Mucosa of descending colon (tissue), 3 donors: ENCODE results near the gene FANCC. TPM values are rescaled to one million over a fixed set of nuclear protein-coding genes. Genes with fewer than 3 reads are reported as not detected.

Source experiments
- ATAC-seq: fragments of 200-7000 bp; cut with Tn5 transposase; one replicate; pipeline ENCODE4 v1.9.1; 2020; ENCODE audit warnings: mild to moderate bottlenecking, moderate library complexity
- DNase-seq, 3 donors: peaks; one replicate each; pipeline ENCODE4 v3.0.0-alpha.2; 2020
- H3K36me3 ChIP-seq: fragments of 200-600 bp; one replicate; pipeline ENCODE4 v1.8.0; 2021; ENCODE audit warnings: low read depth, mild to moderate bottlenecking
- H3K4me1 ChIP-seq: fragments of 200-600 bp; one replicate; pipeline ENCODE4 v1.8.0; 2021; ENCODE audit warnings: low read depth, mild to moderate bottlenecking
- H3K4me3 ChIP-seq: fragments of 200-600 bp; one replicate; pipeline ENCODE4 v1.8.0; 2021; ENCODE audit warnings: mild to moderate bottlenecking
- H3K9me3 ChIP-seq: fragments of 200-600 bp; one replicate; pipeline ENCODE4 v1.8.0; 2021; ENCODE audit warnings: mild to moderate bottlenecking
- CTCF ChIP-seq: fragments of 200-600 bp; IDR thresholded peaks from one replicate; pipeline ENCODE4 v1.8.0; 2022; ENCODE audit warnings: antibody characterized with exemption, mild to moderate bottlenecking
- intact Hi-C, 2 donors: fragments of 100-400 bp; cut with DNase I in 1 of 2; cut with micrococcal nuclease in 1 of 2; formaldehyde crosslinking; loops; one replicate each; pipeline versions ENCODE4 v1.11.0 to v1.11.1; 2022; cut with DNase I, micrococcal nuclease
- total RNA-seq, 3 donors: library from RNA; stranded (reverse); fragmentation: NEBNext Ultra II Directional in 2 of 3; extraction: Animal tissue kit (Norgen Biotek cat#: 25700) in 2 of 3; gene quantifications; one replicate each; pipeline versions ENCODE4 v1.2.1 to v1.2.4, GENCODE V29; 2021 to 2023
- donor health status: DM: no; HTN: no; CAD: no; lungs with moderate emphysema.
- donor health status: DM: no; HTN: no; CAD: no.
- donor health status: DM: no; HTN: yes; CAD: no.

The FANCC gene
- total RNA-seq, 3 donors from 2014 or later = 10.7 to 18.0 (median 14.2) TPM

GRCh38 chr9:95104581-95104960 lies 212.9 kb downstream of the FANCC start:
- no peak for DNase-seq
- TF ChIP-seq CTCF = no peak
- intact Hi-C loops = no loop called here
- no peaks in the 10 kb centered on the region for H3K36me3 ChIP-seq
- H3K4me1 ChIP-seq = no peaks in the 10 kb centered on the region
- H3K4me3 ChIP-seq = no peak overlapping the region
- no peak for ATAC-seq
- no peaks in the 10 kb centered on the region for H3K9me3 ChIP-seq

DNA sequence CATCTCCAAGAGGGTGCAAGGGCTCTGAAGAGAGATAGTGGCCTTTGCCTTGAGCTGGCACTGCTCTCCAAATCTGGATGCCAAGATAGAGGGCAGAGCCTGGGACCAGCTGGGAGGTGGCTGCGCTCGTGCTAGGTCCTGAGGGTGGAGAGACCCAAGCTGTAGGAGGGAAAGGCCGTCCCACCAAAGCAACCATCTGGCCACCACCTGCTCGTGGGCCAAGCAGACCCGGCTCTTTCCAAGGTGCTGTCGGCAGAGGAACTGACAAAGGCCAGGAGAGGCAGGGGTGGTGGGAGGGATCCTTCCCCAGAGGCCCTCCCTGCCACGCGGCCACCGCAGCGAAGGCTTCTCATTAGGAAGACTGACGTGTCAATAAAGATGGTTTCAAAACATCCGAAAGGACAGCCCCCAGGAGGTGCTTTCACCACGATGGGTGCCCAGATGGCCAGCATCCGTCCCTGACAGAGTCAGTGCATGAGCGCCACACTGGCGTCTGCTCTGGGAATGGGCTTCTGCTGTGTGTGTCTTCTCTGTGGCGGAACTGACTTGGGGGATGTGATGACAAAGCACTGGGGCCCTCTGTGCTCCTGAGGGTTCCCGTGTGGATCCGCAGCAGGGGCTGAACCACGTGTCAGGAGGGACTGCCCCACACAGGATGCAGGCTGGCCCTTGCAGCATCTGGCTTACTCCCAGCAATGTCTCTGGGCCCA lies 213.5 kb downstream of the FANCC start:
- no peaks in the 10 kb centered on the region for H3K36me3 ChIP-seq
- H3K4me1 ChIP-seq = no peaks in the 10 kb centered on the region
- no peaks in the 10 kb centered on the region for H3K9me3 ChIP-seq
- TF ChIP-seq CTCF = no peak
- H3K4me3 ChIP-seq = no peak overlapping the region
- ATAC-seq = no peak
- DNase-seq = no peak
- intact Hi-C loops = no loop called here

DNA sequence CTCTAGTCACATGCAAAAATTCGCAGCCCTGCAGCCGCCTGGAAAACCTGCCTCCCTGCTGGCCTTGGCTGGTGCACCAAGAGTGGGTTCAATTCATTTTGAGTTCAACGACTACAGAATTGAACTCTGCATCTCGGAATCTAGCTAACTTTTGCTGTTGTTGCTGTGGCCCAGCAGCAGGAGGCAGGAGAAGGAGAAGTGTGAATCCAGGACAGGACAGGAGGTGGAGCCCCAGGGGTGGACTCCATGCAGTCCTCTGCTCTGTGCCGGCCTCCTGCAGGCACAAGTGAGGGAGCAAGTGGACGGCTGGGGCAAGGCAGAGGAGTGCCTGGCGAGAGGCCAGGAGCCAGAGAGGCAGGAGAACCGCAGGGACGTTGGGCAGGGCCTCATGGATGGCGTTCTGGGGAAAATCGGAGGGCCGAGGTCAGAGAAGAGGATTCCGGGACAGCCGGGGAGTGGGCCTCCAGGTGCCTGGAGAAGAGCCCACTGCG lies 214.2 kb downstream of the FANCC start:
- Histone ChIP-seq H3K36me3 (no peaks in the 10 kb centered on the region), H3K9me3 (no peaks in the 10 kb centered on the region), H3K4me3 (no peak overlapping the region), H3K4me1 (no peaks in the 10 kb centered on the region)
- ATAC-seq (no peak), DNase-seq (no peak)
- intact Hi-C loops = no loop called here
- no peak for TF ChIP-seq CTCF

GRCh38 chr9:95102572-95102971 lies 214.9 kb downstream of the FANCC start:
- Histone ChIP-seq H3K4me1 (no peaks in the 10 kb centered on the region), H3K36me3 (no peaks in the 10 kb centered on the region), H3K9me3 (no peaks in the 10 kb centered on the region), H3K4me3 (no peak overlapping the region)
- intact Hi-C loops = no loop called here
- no peak for DNase-seq
- ATAC-seq = no peak
- no peak for TF ChIP-seq CTCF

DNA sequence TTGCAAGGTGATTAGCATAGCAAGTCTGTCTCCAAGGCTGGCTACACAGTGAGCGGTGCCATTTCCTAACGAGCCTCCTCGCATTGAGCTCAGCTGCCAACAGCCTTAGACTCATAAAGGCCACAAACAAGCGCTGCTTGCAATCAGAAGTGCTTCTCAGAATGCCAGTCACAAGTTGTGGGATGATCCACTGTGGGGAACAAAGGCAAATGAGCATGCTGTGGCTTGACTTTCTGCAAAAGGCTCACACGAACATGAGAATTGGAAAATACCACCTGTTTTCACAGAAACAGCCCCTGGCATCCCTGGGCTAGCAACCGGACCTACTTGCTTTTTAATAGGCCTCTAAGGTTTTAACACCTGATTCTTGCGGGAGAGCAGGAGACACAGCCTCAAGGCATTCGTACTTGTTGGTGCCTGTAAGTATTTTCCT lies 215.5 kb downstream of the FANCC start:
- no peaks in the 10 kb centered on the region for H3K9me3 ChIP-seq
- H3K4me3 ChIP-seq = no peak overlapping the region
- no peaks in the 10 kb centered on the region for H3K4me1 ChIP-seq
- no peaks in the 10 kb centered on the region for H3K36me3 ChIP-seq
- DNase-seq (no peak), ATAC-seq (no peak)
- no peak for TF ChIP-seq CTCF
- intact Hi-C loops = no loop called here
